HG02981 (cell line): ENCODE measurements around the gene NDST1.

Experiments
- ATAC-seq: cut with Tn5 transposase; IDR thresholded peaks from one replicate; pipeline ENCODE4 v1.9.1; 2021; ENCODE audit warnings: mild to moderate bottlenecking, moderate library complexity; ENCODE audit not compliant: unreplicated experiment

Gene NDST1

DNA sequence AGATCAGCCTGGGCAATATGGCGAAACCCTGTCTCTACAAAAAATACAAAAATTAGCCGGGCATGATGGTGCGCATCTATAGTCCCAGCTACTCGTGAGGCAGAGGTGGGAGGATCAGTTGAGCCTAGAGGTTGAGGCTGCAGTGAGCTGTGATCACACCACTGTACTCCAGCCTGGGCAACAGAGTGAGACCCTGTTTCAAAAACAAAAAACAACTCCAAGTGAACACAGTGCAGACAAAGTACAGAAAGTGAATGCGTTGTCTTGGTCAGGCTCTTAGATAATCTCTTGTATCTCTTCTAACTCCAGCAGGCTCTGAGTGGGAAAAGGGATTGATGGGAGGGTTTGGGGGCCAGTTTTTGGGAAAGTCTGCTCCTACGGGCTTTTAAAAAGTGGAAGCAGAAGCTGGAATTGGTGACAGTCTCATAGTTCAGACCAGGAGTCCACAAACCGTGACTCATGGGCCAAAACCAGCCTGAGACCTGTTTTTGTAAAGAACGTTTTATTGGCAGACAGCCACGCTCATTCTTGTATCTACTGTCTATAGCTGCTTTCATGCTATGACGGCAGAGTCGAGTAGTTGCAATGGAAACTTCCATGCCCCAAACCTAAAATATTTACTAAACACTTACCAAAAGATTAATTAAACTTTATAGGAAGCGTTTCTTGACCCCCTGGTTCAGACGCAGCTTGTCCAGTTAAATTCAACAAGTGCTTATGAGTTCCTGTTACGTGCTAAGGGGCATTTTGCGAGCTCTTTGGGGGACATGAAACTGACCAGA is 32.9 kb downstream of the NDST1 start:
- no peak for ATAC-seq

DNA sequence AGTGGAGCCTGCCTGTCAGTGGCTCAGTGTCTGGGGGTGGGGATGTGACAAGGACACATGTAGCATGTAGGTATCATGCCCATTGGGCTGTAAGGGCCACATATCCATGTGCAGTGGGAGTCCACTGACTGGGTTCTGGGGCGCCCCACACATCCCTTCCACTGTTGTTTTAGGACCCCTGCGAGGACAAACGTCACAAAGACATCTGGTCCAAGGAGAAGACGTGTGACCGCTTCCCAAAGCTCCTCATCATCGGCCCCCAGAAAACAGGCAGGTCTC is 33.4 kb downstream of the NDST1 start:
- ATAC-seq = no peak

DNA sequence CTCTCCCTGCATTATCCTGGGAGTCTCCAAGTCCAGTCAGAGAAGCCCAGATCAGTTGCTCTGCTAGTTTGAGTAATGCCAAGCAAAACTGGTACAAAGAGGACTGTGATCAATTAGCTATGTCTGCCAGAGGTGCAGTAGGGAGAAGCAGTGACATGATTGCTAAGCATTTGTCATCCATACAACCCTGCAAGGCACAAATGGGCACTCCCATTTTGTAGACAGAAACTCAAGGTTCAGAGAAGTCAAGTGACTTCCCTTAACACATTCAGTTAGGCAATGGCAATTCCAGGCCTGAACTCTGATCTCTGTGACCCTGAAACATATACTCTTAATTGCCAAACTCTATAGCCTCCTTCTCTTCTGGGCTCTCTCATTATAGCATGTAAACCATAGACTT is 34.0 kb downstream of the NDST1 start:
- ATAC-seq = no peak

DNA sequence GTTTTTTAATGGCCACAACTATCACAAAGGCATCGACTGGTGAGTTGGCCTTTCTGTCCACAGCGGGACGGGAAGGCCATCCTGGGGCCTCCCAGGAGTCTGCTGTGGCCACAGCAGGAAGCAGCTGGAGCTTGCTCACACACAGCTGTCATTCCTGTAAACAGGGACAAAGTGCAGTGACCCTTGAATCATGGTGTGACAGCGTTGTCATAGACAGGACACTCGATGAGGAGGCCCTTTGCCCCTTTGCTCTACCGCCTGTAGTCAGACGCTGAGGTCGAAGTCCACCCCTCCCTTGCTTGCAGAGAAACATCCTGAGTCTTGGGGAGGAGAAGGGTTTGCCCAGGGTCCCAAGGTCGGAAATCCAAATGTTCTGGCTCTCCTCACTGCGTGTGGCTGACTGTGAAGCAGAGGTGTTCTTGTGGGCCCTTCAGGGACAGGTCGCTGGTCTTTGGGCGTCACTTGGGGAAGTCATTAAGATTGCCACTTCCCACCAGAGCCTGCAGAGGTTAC is 35.1 kb downstream of the NDST1 start:
- ATAC-seq = no peak

DNA sequence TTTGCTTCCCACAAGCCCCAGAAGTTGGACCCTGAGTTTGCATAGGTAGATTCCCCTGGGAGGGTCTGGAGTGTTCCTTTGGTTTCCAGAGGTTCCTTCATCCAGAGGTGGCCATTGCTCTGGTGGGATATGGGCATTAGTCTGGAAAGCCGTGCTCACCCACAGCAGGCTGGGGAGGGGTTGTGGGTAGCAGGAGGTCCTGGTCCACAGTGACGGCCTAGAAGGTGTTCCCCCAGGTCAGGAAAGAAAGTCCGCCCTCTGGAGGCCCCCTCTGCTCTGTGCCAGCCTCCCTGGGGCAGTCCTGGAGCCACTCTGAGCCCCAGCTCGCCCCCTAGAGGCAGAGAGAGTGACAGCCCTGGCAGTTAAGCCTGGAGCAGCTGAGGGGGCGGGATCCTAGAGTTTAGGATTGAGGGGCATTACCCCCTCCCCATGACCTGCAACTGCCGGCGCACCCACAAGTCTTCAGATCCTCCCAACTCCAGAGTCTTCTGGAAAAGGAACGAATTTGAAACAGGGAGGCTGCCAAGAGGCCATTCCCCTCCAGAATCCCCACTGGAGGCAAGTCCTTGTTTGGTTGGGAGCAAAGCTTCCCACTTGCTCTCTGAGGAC is 36.8 kb downstream of the NDST1 start:
- peak; percentile 97 for ATAC-seq

DNA sequence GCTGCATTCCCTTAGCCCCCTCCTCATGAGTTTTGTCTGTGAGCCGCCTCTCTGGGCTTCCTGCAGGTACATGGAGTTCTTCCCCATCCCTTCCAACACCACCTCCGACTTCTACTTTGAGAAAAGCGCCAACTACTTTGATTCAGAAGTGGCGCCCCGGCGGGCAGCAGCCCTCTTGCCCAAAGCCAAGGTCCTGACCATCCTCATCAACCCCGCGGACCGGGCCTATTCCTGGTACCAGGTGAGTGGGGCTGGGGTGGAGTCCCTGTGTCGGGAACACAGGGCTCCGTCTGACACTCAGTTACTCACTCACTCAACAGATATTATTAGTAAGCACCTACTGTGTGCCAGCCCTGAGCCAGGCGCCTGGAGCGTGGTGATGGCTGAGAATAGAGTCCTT is 37.3 kb downstream of the NDST1 start:
- ATAC-seq = no peak

DNA sequence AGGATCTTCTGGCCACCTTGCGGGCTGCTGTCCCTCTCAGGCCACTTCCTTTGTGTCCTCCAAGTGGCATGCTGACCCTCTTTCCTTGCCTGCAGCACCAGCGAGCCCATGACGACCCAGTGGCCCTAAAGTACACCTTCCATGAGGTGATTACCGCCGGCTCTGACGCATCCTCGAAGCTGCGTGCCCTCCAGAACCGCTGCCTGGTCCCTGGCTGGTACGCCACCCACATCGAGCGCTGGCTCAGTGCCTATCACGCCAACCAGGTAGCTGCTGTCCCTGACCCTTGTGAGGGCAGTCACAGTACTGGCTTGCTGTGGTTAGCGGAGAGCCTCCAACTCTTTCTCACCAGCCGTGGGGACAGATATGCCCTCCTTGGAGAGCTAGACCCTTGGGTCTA is 40.2 kb downstream of the NDST1 start:
- no peak for ATAC-seq

DNA sequence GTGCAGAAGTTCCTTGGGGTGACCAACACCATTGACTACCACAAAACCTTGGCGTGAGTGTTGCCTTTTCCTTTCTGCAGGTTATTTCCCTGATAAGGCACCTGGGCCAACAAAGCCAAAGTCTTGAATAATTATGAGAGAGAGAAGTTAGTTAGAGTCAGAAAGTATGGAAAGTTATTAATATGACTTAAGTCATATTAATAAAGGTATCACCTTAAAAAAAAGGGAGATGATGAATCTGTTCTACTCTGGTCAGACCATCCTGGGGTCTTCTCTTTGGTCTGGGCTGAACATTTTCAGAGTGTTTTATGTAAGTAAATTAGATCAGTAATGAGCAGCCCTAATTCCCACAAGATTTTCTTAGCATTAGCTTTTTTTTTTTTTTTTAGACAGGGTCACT is 41.8 kb downstream of the NDST1 start:
- ATAC-seq = no peak

DNA sequence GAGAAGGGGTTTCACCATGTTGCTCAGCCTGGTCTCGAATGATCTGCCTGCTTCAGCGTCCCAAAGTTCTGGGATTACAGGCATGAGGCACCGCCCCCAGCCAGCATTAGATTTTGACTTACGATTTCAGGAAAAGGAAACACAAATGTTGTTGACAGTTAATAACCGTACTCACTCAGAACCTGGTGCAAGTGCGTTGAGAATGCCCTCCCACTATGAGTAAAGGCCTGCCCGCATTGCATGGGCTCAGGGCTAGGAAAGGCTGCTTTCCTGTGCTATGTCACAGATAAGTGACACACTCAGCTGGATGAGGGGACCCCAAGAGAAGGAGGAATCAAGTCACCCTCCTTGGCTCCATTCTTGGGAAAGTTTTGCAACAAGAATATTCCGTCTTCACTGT is 42.4 kb downstream of the NDST1 start:
- ATAC-seq = no peak

DNA sequence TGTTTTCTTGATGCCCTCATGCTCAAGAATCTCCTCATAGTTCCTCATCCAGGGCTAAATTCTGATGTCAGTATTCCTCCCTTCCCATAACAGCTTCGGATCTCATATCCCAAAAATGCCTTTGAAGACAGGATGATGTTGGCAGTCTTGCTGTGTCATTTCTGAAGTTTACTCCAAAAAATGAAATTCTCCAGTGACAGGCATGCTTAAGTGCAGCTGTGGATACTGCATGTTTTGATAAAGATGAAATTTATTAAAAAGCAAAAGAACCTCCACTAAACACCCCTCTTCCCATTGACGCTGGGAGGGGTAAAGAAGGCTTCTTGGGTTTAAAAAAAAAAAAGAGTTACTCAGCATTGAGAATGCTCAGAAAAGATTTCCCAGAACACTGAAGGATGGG is 43.1 kb downstream of the NDST1 start:
- ATAC-seq = no peak

DNA sequence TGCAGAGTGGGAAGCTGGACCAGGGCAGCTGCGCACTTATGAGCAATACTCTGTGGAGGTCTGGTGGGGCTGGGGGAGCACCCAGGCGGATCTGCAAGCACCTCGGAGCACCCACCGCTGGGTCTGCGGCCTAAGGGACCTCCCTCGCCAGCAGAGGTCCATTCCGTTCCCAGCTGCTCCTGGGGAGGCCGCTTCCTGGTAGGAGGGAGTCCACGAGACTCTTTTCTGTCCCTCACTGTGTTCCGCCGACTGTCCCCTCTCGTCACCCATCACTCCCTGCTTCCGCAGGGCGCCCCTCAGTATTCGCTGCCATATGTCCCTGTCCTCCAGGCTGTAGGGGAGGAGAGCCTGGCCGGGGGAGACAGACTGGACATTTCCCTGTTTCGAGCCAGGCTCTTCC is 45.5 kb downstream of the NDST1 start:
- no peak for ATAC-seq

DNA sequence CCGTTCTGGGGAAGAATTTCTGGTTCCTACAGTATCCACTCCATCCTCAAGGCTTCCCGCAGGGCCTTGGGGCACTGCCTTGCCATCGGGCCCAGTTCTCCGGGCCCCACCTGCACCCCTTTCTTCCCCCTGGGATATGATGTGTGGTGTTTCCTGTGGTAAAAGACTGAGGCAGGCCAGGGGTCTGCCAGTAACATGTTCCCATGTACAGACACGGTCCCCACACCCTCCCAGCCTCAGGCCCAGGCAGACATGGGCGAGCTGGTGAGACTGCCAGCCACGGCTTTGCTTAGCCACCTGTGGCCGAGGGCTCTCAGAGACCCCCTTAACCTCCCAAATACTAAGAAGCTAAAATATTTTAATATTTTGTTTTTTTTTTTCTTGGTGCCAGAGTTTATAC is 46.0 kb downstream of the NDST1 start:
- no peak for ATAC-seq

DNA sequence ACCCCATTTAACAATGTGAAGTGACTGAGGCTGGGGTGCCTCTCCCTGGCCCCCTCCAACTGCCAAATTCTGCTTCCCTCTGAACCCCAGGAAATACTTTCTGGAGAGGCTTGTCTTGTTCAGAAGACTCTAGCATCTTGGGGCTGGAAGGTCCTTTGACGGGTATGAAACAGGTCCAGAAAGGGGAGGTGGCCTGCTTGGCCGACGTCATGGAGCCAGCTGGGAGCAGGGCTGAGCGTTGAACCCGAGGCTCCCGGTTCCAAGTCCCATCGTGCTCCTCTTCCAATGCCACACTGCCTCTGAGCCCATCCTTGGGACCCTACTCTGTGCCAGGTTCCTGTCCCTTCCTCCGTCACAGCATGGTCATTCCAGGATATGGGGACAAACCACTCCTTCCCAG is 46.9 kb downstream of the NDST1 start:
- ATAC-seq = no peak

DNA sequence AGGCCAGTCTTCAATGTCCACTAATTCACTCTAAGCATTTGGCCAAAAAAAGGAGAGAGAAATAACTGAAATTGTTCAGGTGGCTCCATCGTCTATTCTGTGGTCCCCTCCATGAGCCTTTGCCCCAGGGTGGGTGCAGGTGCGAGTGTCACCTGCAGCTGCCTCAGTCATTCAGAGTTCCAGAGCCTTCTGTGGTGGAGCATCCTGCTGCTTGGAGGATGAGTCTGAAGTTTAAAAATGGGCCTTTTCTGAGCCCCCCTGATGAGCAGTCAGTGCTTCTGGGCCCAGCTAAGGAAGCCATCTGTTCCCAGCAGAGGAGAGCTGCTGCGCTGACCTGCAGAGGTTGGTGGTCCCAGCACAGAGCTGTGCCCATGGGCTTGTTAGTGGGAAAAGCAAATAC is 48.2 kb downstream of the NDST1 start:
- ATAC-seq = no peak

DNA sequence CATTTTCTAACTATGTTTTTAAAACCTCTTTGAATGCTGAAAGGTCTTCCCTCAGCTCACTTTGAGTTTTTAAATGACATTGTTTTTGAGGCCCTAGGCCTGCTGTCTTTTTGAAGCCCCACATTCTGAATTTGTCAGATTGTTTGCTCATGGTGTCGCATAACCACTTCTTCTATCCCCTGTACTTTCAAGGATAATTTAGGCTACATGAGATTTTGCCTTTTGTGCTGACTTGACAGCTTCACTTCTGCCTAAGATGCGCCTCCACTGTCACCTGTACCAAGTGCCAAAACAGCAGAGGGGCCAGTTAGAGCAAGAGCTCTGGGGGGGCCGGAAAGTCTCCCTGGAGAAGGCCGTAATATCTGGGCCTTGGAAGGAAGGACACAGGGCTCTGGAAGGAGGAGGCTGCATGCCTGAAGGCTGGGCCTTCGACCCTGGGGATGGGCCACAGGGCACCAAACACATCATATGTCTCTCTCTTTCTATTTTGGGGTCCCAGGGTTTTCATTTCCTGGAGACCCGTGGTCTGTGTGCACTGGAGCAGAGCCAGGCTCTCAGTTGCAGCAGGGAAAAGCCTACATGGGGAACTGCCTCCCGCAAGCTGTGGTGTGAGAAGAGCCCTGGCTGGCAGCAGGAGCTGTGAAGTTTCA is 49.1 kb downstream of the NDST1 start:
- no peak for ATAC-seq

DNA sequence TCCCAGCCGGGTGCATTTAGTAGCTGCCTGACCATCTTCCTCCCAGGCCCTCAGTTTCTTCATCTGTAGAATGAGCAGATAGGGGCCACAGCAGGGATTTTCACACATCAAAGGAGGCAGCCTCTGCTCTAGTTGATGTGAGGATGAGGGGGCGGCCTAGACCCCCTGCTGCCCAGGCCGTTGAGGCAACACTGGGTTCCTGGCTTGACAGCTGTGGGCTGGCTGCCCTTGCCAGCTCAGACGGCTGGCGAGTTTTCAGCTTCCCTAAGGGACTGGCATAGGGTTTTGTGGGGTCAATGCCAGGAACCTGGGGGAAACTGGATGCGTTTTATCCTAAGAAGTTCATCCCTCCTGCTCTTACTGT is 49.6 kb downstream of the NDST1 start:
- ATAC-seq = no peak

DNA sequence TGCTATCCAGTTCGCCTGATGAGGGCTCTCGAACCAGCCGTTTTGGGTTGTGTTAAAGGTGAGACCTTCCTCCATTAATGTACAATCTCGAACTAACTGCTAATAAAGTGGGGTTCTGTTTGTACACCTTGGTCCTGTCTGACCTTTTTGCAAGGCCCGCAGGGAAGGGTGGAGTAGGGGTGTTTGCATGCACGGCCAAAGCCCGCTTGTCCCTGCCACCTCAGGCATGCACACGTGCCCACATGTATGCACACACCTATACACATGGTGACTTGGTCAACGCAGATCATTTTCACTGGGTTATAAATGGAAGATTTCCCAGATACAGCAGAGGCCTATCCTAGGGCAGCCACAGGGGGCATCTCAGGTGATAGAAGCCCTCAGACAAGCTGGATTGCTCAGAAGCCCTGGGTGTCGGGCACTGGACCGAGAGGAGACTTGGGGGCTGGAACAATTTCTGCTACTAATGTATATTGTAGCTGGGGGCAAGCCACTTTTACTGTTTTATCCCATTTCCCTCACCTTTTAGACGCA is 50.2 kb downstream of the NDST1 start:
- no peak for ATAC-seq

DNA sequence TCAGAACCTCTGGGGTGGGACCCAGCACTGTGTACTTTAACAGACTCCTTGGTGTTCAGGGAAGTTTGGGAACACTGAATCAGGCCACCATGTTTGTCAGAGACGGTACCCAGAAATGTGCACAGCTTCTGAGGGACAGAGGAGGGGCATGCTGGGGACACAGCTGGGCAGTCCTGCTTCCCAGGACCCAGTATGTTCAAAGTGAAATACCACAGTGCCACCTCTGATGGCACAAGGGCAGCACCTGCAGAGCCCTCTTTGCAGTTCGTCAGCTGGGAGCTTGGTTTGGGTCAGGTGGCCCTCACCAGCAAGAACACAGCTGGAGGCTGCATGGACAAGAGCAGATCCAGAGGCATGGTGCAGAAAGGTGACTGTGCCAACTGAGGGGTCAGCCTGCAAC is 51.2 kb downstream of the NDST1 start:
- no peak for ATAC-seq

DNA sequence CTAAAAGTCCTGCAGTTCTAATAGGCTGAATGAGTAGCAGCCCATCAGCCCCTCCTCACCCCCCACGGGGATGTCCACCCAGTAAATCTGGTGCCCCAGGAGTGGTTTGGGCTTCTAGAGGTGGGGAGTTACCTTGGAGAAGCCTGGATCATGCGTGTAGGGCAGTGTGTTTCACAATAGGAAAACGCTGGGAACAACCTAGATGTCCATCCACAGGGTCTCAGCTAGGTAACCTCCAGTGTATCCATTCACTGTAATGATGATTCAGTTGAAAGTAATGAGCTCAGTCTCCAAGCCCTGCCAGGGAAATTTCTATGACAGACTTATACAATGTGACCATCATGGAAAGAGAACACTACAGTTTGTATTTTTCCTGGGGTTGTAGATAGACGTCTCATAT is 51.8 kb downstream of the NDST1 start:
- no peak for ATAC-seq

DNA sequence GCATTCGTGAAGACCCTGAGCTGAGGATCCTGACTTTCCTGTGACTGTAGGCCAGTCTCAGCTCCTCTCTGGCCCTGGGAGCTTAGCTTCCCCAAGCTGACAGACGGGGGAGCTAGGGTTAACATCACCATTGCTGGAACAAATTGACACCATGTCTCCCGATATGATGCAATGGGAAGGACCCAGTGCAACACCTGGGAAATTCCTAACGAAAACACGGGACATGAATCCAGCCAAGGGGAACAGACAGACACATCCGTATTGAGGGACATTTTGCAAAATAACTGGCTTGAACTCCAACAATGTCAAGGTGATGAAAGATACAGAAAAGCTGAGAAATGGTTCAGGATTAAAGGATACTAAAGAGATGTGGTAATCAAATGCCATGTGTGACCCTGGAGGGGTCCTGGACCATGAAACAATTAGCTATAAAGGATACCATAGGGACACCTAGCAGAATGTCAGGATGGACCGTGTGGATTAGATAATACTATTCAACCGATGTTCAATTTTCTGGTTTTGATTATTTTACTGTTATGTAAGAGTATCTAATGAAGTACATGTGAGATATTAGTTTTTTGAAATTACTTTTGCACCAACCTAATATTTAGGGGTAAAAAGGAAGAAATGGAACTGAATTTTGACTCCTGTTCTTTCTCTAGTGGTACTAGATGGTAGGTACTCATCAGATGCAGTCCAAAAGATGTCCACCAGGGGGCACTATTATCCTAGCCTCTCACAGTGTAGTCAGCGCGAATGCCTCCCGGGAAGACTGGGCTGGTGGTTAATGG is 52.7 kb downstream of the NDST1 start:
- ATAC-seq = peak; percentile 76

DNA sequence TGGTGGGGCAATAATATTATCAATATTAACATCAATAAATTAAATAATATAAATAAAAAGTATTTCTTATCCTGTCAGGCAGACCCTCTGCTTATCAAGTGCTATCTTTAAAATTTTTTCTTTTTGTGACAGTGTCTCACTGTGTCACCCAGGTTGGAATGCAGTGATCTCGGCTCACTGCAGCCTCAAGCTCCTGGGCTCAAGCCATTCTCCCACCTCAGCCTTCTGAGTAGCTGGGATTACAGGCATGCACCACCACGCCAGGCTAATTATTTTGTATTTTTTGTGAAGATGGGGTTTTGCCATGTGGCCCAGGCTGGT is 53.2 kb downstream of the NDST1 start:
- no peak for ATAC-seq
